ENCODE data around the gene RNU2-1. TPM values are rescaled to one million over a fixed set of nuclear protein-coding genes. Genes with fewer than 3 reads are reported as not detected.
"Not testable (repeated sequence)": the region's sequence is repeated elsewhere in the genome, so short reads cannot be mapped to it uniquely, and the experiment has no call there.

Gene RNU2-1
- total RNA-seq, 3 donors from 2014 or later (not counting 1 experiment from before 2014, with no cell fraction given) = 3,690 to 5,833 (median 5,267) TPM

DNA sequence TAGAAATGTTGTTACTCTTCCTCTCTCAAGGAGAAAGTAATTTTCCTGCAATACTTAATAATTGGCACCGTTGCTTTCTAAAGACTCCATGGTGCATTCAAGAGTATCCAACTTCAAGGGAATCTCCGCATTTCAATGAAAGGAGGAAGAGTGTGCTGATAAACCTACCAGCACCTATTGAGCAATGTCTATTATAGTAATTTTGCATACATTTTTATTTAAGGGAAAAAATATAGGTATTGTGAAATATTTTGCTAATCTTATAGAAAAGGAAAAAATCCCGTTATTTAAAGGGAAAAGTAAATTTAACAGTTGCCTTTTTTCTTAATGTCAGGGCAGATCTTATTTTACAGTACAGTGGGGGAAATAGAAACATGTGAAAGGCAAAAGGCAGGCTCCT, 23.2 kb downstream of the RNU2-1 start:
- WGBS (ENCODE audit: insufficient coverage) = 96% methylated on average over 2 of the region's 3 CpGs
- Histone ChIP-seq H3K27me3 (ENCODE audit: control insufficient read depth, insufficient read depth, low read length) (no peaks in the 10 kb centered on the region), H3K36me3 (ENCODE audit: control insufficient read depth, insufficient read depth, low read length) (peaks cover 19% of the 10 kb centered on the region), H3K4me3 (ENCODE audit: low read length) (peak overlapping the region; percentile 72), H3K27ac (ENCODE audit: low read length) (peak overlapping the region; percentile 86), H3K9me3 (ENCODE audit: control insufficient read depth, insufficient read depth, low read length) (no peaks in the 10 kb centered on the region), H3K4me1 (ENCODE audit: control insufficient read depth, insufficient read depth, low read length) (peaks cover 21% of the 10 kb centered on the region)
- ATAC-seq (no peak), DNase-seq (no peak)
- TF ChIP-seq CTCF (IDR thresholded peaks at IDR 0.05) = no peak
- Mint-ChIP-seq H3K27ac (peak overlapping the region; percentile 95 to 97), H3K36me3 (peaks cover 6% of the 10 kb centered on the region), H3K27me3 (ENCODE audit: low read depth in 2 of 2) (no peaks in the 10 kb centered on the region), H3K4me3 (peak overlapping the region; percentile 96), H3K4me1 (peaks cover 22 to 30% of the 10 kb centered on the region in 2 donors), H3K9me3 (no peaks in the 10 kb centered on the region)
- intact Hi-C loops (cut with micrococcal nuclease) = loop anchor here (5.0 kb wide), 2 partner anchors 38 to 127 kb away; partner anchors contain the start of gene NBR1

GRCh38 chr17:43203013-43203412, 30.8 kb downstream of the RNU2-1 start:
- H3K9me3 ChIP-seq (ENCODE audit: control insufficient read depth, insufficient read depth, low read length); H3K27ac ChIP-seq (ENCODE audit: low read length); ATAC-seq; H3K27me3 Mint-ChIP-seq (ENCODE audit: low read depth in 2 of 2); DNase-seq; H3K9me3 Mint-ChIP-seq; H3K4me1 Mint-ChIP-seq; H3K4me3 Mint-ChIP-seq; H3K4me1 ChIP-seq (ENCODE audit: control insufficient read depth, insufficient read depth, low read length); H3K36me3 Mint-ChIP-seq; H3K4me3 ChIP-seq (ENCODE audit: low read length); H3K27me3 ChIP-seq (ENCODE audit: control insufficient read depth, insufficient read depth, low read length); H3K27ac Mint-ChIP-seq: not testable (repeated sequence)
- intact Hi-C loops (cut with micrococcal nuclease) = loop anchor here (10.0 kb wide), 1 partner anchor 178 kb away; the partner anchor contains the start of genes RND2 and VAT1
- 100% methylated on average over 3 of the region's 3 CpGs for WGBS (ENCODE audit: insufficient coverage)
- H3K36me3 ChIP-seq (ENCODE audit: control insufficient read depth, insufficient read depth, low read length) = peaks cover 58% of the 10 kb centered on the region

GRCh38 chr17:43200127-43200526, 33.6 kb downstream of the RNU2-1 start:
- peaks cover 11% of the 10 kb centered on the region for H3K36me3 Mint-ChIP-seq

GRCh38 chr17:43199633-43200032, 34.1 kb downstream of the RNU2-1 start:
- ATAC-seq (no peak), DNase-seq (no peak)
- Histone ChIP-seq H3K36me3 (ENCODE audit: control insufficient read depth, insufficient read depth, low read length) (peaks cover 68% of the 10 kb centered on the region), H3K27ac (ENCODE audit: low read length) (no peak overlapping the region), H3K4me1 (ENCODE audit: control insufficient read depth, insufficient read depth, low read length) (no peaks in the 10 kb centered on the region), H3K27me3 (ENCODE audit: control insufficient read depth, insufficient read depth, low read length) (no peaks in the 10 kb centered on the region), H3K4me3 (ENCODE audit: low read length) (no peak overlapping the region), H3K9me3 (ENCODE audit: control insufficient read depth, insufficient read depth, low read length) (no peaks in the 10 kb centered on the region)
- no peak overlapping the region for H3K27ac Mint-ChIP-seq
- H3K27me3 Mint-ChIP-seq (ENCODE audit: low read depth in 2 of 2) = no peaks in the 10 kb centered on the region
- H3K4me3 Mint-ChIP-seq = no peak overlapping the region
- H3K9me3 Mint-ChIP-seq = no peaks in the 10 kb centered on the region
- intact Hi-C loops (cut with micrococcal nuclease) = loop anchor here (10.0 kb wide), 1 partner anchor 175 kb away; the partner anchor contains the start of genes RND2 and VAT1
- H3K4me1 Mint-ChIP-seq = no peaks in the 10 kb centered on the region
- peaks cover 14% of the 10 kb centered on the region for H3K36me3 Mint-ChIP-seq
- 100% methylated on average over 2 of the region's 2 CpGs for WGBS (ENCODE audit: insufficient coverage)
- no peak for TF ChIP-seq CTCF (IDR thresholded peaks at IDR 0.05)

More at GRCh38 chr17:43200127-43200526, 33.6 kb downstream of the RNU2-1 start:
- H3K27me3 Mint-ChIP-seq (ENCODE audit: low read depth in 2 of 2) = no peaks in the 10 kb centered on the region
- intact Hi-C loops (cut with micrococcal nuclease) = loop anchor here (10.0 kb wide), 1 partner anchor 175 kb away; the partner anchor contains the start of genes RND2 and VAT1
- TF ChIP-seq CTCF (IDR thresholded peaks at IDR 0.05) = no peak
- H3K4me3 Mint-ChIP-seq = no peak overlapping the region
- Histone ChIP-seq H3K9me3 (ENCODE audit: control insufficient read depth, insufficient read depth, low read length) (no peaks in the 10 kb centered on the region), H3K27ac (ENCODE audit: low read length) (no peak overlapping the region), H3K27me3 (ENCODE audit: control insufficient read depth, insufficient read depth, low read length) (no peaks in the 10 kb centered on the region), H3K4me1 (ENCODE audit: control insufficient read depth, insufficient read depth, low read length) (no peaks in the 10 kb centered on the region), H3K4me3 (ENCODE audit: low read length) (no peak overlapping the region), H3K36me3 (ENCODE audit: control insufficient read depth, insufficient read depth, low read length) (peaks cover 65% of the 10 kb centered on the region)
- ATAC-seq (no peak), DNase-seq (no peak)
- 91% methylated on average over 4 of the region's 4 CpGs for WGBS (ENCODE audit: insufficient coverage)
- H3K27ac Mint-ChIP-seq = no peak overlapping the region
- H3K9me3 Mint-ChIP-seq = no peaks in the 10 kb centered on the region
- H3K4me1 Mint-ChIP-seq = peaks cover 0 to under 1% of the 10 kb centered on the region in 2 donors

Data from natural killer cell (primary cell).